Upper lobe of left lung (tissue), 6 donors: ENCODE results near the gene IRF2BP1. TPM values are rescaled to one million over a fixed set of nuclear protein-coding genes. Genes with fewer than 3 reads are reported as not detected.
A peak's percentile ranks its signal among the peaks of the same experiment; 100 is the strongest.

Source experiments
- ATAC-seq, 2 donors: fragments of 200-7000 bp; cut with Tn5 transposase; one replicate each; pipeline ENCODE4 v1.9.1; 2022; ENCODE audit warnings: mild to moderate bottlenecking in 2 of 2, moderate library complexity in 2 of 2; ENCODE audit not compliant: low FRiP score in 2 of 2
- DNase-seq, 2 donors: peaks; one replicate each; pipeline ENCODE4 v3.0.0-alpha.2; 2019 to 2020
- H3K27ac ChIP-seq, 4 donors: fragments of 200-600 bp; sonication (generic); one replicate each; pipeline ENCODE4 v1.5.1; 2016 to 2019
- H3K27me3 ChIP-seq, 4 donors: fragments of 200-600 bp; sonication (generic); one replicate each; pipeline ENCODE4 v1.5.1; 2017 to 2019
- H3K36me3 ChIP-seq, 4 donors: fragments of 200-600 bp; sonication (generic); one replicate each; pipeline ENCODE4 v1.5.1; 2016 to 2019
- H3K4me1 ChIP-seq, 4 donors: fragments of 200-600 bp; sonication (generic); one replicate each; pipeline ENCODE4 v1.5.1; 2018 to 2019
- H3K4me3 ChIP-seq, 4 donors: fragments of 200-600 bp; sonication (generic); one replicate each; pipeline ENCODE4 v1.5.1; 2017 to 2019; ENCODE audit warnings: mild to moderate bottlenecking in 2 of 4, moderate library complexity in 1 of 4
- H3K9me3 ChIP-seq, 4 donors: fragments of 200-600 bp; sonication (generic); one replicate each; pipeline ENCODE4 v1.5.1; 2018 to 2019
- CTCF ChIP-seq, 6 experiments: fragments of 450-650 bp in 4 of 6; fragments of 200-600 bp in 2 of 6; sonication (generic) in 2 of 6; IDR thresholded peaks; one replicate each; pipeline ENCODE4 v1.5.1; 2016 to 2019; ENCODE audit warnings: antibody characterized with exemption in 6 of 6
- EP300 ChIP-seq, 4 donors: sonication (generic); formaldehyde crosslinking; IDR thresholded peaks; one replicate each; pipeline ENCODE4 v1.5.1; 2017; ENCODE audit warnings: antibody characterized with exemption in 4 of 4, control low read depth in 2 of 4
- POLR2A ChIP-seq, 4 donors: fragments of 450-650 bp; IDR thresholded peaks; one replicate each; pipeline ENCODE4 v1.5.1; 2016 to 2017; ENCODE audit warnings: antibody characterized with exemption in 4 of 4, mild to moderate bottlenecking in 2 of 4
- POLR2AphosphoS5 ChIP-seq, 2 donors: sonication (generic); formaldehyde crosslinking; IDR thresholded peaks; one replicate each; pipeline ENCODE4 v1.5.1; 2017; ENCODE audit warnings: antibody characterized with exemption in 2 of 2
- whole genome bisulfite sequencing, 2 donors: methylation state at CpG; one replicate each; pipeline ENCODE4 v1.1.5; 2017 to 2018; 5-methylcytosine and 5-hydroxymethylcytosine counted together
- total RNA-seq, 6 donors: library from RNA; depleted of rRNA in 4 of 6; stranded (reverse); fragments of >200 nt in 4 of 6; gene quantifications; one replicate each; pipeline versions ENCODE4 v1.1.0 to v1.2.1, GENCODE V29; 2016 to 2021
- donor health status: DM: no; HTN: no; CAD: no; lungs with moderate emphysema.
- donor health status: DM: no; HTN: yes; CAD: no; lungs with severe emphysema.

IRF2BP1 gene
- total RNA-seq, 6 donors from 2014 or later: 23.2 to 36.5 (median 30.5) TPM

- 81 to 89% methylated on average over 9 of the region's 9 CpGs for WGBS, 2 donors
- H3K9me3 ChIP-seq: no peaks in the 10 kb centered on the region
- peaks cover 0 to 7% (median 0%) of the 10 kb centered on the region in 4 donors for H3K4me1 ChIP-seq
- ATAC-seq (no peak), DNase-seq (no peak)
- no peaks in the 10 kb centered on the region for H3K27me3 ChIP-seq
- no peak overlapping the region for H3K4me3 ChIP-seq
- TF ChIP-seq POLR2A (IDR thresholded peaks at IDR 0.05) (no peak), POLR2AphosphoS5 (IDR thresholded peaks at IDR 0.05) (no peak), EP300 (IDR thresholded peaks at IDR 0.05) (no peak), CTCF (IDR thresholded peaks at IDR 0.05) (no peak)
- H3K36me3 ChIP-seq: peaks cover 0 to 50% (median 30%) of the 10 kb centered on the region in 4 donors
- no peak overlapping the region for H3K27ac ChIP-seq
Observed at GRCh38 chr19:45895519-45895972, 9.6 kb upstream of the IRF2BP1 start.

GRCh38 chr19:45890877-45891276 is 4.9 kb upstream of the IRF2BP1 start:
- no peaks in the 10 kb centered on the region for H3K9me3 ChIP-seq
- no peak for TF ChIP-seq CTCF (IDR thresholded peaks at IDR 0.05)
- no peak for TF ChIP-seq POLR2AphosphoS5 (IDR thresholded peaks at IDR 0.05)
- 92 to 100% methylated on average over 1 to 17 of the region's 17 CpGs for WGBS, 2 donors

DNA sequence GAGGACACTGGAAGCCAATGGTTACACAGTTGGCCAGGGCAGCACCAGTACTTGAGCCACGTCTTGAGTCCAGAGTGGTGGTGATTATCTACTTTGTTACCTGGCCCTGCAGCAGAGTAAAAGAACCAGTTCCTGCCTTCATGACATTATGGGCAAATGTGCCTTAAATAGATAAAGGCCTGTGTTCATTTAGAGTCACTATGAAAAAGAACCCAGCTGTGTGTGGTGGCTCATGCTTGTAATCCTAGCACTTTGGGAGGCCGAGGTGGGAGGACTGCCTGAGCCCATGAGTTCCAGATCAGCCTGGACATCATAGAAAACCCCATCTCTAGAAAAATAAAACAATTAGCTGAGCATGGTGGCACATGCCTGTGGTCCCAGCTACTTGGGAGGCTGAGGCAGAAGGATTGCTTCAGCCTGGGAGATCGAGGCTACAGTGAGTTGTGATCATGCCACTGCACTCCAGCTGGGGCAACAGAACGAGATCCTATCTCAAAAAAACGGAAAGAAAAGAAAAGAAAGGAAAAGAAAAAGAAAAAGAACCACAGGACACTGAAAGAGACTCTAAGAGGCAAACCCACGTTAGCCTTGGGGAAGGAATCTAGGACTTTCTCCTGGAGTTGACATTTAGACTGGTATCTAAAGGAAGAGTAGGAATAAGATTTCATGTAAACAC is 3.4 kb upstream of the IRF2BP1 start:
- no peak for DNase-seq
- no peak for ATAC-seq
- Histone ChIP-seq H3K4me3 (no peak overlapping the region), H3K27ac (no peak overlapping the region), H3K36me3 (peaks cover 0 to 24% (median 6%) of the 10 kb centered on the region in 4 donors), H3K27me3 (no peaks in the 10 kb centered on the region), H3K4me1 (peaks cover 11 to 24% (median 19%) of the 10 kb centered on the region in 4 donors), H3K9me3 (no peaks in the 10 kb centered on the region)
- 72 to 74% methylated on average over 6 of the region's 6 CpGs for WGBS, 2 donors
- TF ChIP-seq POLR2A (IDR thresholded peaks at IDR 0.05): no peak
- TF ChIP-seq POLR2AphosphoS5 (IDR thresholded peaks at IDR 0.05): no peak
- TF ChIP-seq EP300 (IDR thresholded peaks at IDR 0.05): no peak
- no peak for TF ChIP-seq CTCF (IDR thresholded peaks at IDR 0.05)

More at GRCh38 chr19:45890877-45891276, 4.9 kb upstream of the IRF2BP1 start:
- Histone ChIP-seq H3K4me3 (no peak overlapping the region), H3K4me1 (peaks cover 0 to 11% (median 9%) of the 10 kb centered on the region in 4 donors), H3K36me3 (peaks cover 0 to 30% (median 12%) of the 10 kb centered on the region in 4 donors), H3K27me3 (no peaks in the 10 kb centered on the region), H3K27ac (no peak overlapping the region)
- DNase-seq: peak in 1 of 2 donors; percentile 69
- no peak for ATAC-seq

DNA sequence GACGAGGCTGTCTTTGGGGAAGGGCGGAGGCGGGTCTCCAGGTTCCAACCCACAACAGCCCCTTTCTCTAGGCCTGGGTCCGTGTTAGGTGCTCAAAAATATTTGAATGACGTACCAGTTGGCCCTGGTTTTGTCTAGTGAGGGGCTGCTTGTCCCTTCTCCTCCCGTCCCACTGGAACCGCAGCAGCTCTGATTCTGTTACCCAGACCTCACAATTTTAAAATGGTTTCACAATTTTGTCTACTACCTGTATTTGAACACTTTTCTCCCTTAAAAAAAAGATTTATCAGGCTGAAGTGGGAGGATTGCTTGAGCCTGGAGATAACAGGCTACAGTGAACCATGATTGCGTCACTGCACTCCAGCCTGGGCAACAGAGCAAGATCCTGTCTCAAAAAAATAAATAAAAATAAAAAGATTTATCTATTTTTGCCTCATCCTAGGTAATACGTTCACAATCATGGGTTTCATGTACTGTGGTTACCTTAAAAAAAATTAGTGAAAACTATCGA is 1.3 kb upstream of the IRF2BP1 start:
- ATAC-seq: no peak
- H3K4me3 ChIP-seq: peak overlapping the region in 3 of 4 donors; percentile 72 to 84 (median 81)
- no peak for DNase-seq
- H3K4me1 ChIP-seq: peaks cover 32 to 45% (median 39%) of the 10 kb centered on the region in 4 donors
- 46 to 63% methylated on average over 6 to 10 of the region's 10 CpGs for WGBS, 2 donors
- H3K9me3 ChIP-seq: no peaks in the 10 kb centered on the region
- TF ChIP-seq EP300 (IDR thresholded peaks at IDR 0.05) (no peak), POLR2A (IDR thresholded peaks at IDR 0.05) (no peak), CTCF (IDR thresholded peaks at IDR 0.05) (no peak), POLR2AphosphoS5 (IDR thresholded peaks at IDR 0.05) (no peak)
- H3K27ac ChIP-seq: peak overlapping the region; percentile 87 to 92 (median 90)
- peaks cover 0 to 28% (median 9%) of the 10 kb centered on the region in 4 donors for H3K36me3 ChIP-seq
- no peaks in the 10 kb centered on the region for H3K27me3 ChIP-seq
